ENCODE data around the gene FCMR. TPM values are rescaled to one million over a fixed set of nuclear protein-coding genes. Genes with fewer than 3 reads are reported as not detected.

FCMR gene
- total and polyA plus RNA-seq, 2 donors (not counting 1 experiment from before 2014, with no cell fraction given), result 711 to 931 TPM

DNA sequence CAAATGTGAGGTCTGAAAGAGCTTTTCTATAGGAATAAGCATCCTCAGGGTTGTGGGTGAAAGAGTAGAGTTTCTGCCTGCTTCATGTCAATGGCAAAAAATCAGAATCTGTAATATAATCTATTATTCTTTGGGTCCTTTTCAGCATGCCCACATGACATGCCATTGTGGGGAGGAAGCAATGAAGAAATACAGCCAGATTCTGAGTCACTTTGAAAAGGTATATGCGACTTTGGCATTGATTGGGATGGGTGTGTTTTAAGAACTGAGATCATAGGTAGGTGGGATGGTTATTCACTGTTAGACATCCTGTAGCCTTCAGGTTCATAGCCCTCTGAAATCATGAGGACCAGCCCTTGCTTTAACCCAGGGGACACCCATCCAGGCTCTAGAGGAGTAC is 54.5 kb downstream of the FCMR start:
- Mint-ChIP-seq H3K27ac (no peak overlapping the region), H3K4me3 (no peak overlapping the region), H3K27me3 (peaks cover 4% of the 10 kb centered on the region), H3K4me1 (peaks cover 7% of the 10 kb centered on the region), H3K9me3 (ENCODE audit: insufficient read depth) (no peaks in the 10 kb centered on the region)
- CTCF ChIA-PET, result interaction anchor here (0.6 to 4.5 kb wide), 12 partner anchors 10 to 115 kb away, joined by 3 to 22 read pairs (median 4); no protein-coding TSS in a partner anchor
- ATAC-seq (ENCODE audit: low read depth) (no peak), DNase-seq (no peak)
- TF ChIP-seq, protein P1, sequence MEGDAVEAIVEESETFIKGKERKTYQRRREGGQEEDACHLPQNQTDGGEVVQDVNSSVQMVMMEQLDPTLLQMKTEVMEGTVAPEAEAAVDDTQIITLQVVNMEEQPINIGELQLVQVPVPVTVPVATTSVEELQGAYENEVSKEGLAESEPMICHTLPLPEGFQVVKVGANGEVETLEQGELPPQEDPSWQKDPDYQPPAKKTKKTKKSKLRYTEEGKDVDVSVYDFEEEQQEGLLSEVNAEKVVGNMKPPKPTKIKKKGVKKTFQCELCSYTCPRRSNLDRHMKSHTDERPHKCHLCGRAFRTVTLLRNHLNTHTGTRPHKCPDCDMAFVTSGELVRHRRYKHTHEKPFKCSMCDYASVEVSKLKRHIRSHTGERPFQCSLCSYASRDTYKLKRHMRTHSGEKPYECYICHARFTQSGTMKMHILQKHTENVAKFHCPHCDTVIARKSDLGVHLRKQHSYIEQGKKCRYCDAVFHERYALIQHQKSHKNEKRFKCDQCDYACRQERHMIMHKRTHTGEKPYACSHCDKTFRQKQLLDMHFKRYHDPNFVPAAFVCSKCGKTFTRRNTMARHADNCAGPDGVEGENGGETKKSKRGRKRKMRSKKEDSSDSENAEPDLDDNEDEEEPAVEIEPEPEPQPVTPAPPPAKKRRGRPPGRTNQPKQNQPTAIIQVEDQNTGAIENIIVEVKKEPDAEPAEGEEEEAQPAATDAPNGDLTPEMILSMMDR (IDR thresholded peaks at IDR 0.05), result no peak
- no peak for TF ChIP-seq EZH2 (IDR thresholded peaks at IDR 0.05; ENCODE audit: borderline replicate concordance, insufficient read depth, low read depth, low read length, poor library complexity, severe bottlenecking)
- H2AFZ ChIP-seq (ENCODE audit: insufficient read depth, low read depth, low read length, poor library complexity, severe bottlenecking), result no peak overlapping the region
- no peaks in the 10 kb centered on the region for H3K4me1 ChIP-seq (ENCODE audit: control insufficient read depth in 2 of 2, insufficient read depth in 2 of 2, low read length in 2 of 2)
- no peaks in the 10 kb centered on the region for H3K36me3 ChIP-seq (replicated peaks in 1 of 2; ENCODE audit: control extremely low read depth in 1 of 2, control insufficient read depth in 1 of 2, extremely low read depth in 1 of 2, insufficient read depth in 2 of 2, low read length in 1 of 2)
- WGBS (ENCODE audit: insufficient coverage), result 100% methylated on average over 1 of the region's 1 CpG
- no peak overlapping the region for H3K9ac ChIP-seq (ENCODE audit: low read length)
- intact Hi-C loops (cut with micrococcal nuclease), result no loop called here
- no peaks in the 10 kb centered on the region for H4K20me1 ChIP-seq (ENCODE audit: control insufficient read depth, insufficient read depth, low read length, poor library complexity, severe bottlenecking)
- H3K79me2 ChIP-seq (ENCODE audit: control insufficient read depth, insufficient read depth, low read length), result no peaks in the 10 kb centered on the region
- H3K4me2 ChIP-seq (replicated peaks; ENCODE audit: low read depth, low read length, poor library complexity, severe bottlenecking), result no peak overlapping the region
- H3K4me3 ChIP-seq (ENCODE audit: control extremely low read depth in 1 of 5, extremely low read depth in 1 of 5, insufficient read depth in 1 of 5, low read depth in 2 of 5, low read length in 4 of 5), result no peak overlapping the region
- POLR2A ChIA-PET, result no interaction called here
- H3K27ac ChIP-seq (ENCODE audit: low read length in 2 of 2), result no peak overlapping the region
- no peaks in the 10 kb centered on the region for H3K9me3 ChIP-seq (ENCODE audit: control extremely low read depth in 1 of 3, control insufficient read depth in 2 of 3, insufficient read depth in 1 of 3, low read length in 2 of 3)
- H3K27me3 ChIP-seq (replicated peaks in 1 of 4; ENCODE audit: control extremely low read depth in 1 of 4, control insufficient read depth in 3 of 4, insufficient read depth in 4 of 4, low read length in 3 of 4), result no peaks in the 10 kb centered on the region

GRCh38 chr1:206866062-206866461 is 55.7 kb downstream of the FCMR start:
- no peaks in the 10 kb centered on the region for H3K36me3 ChIP-seq (replicated peaks in 1 of 2; ENCODE audit: control extremely low read depth in 1 of 2, control insufficient read depth in 1 of 2, extremely low read depth in 1 of 2, insufficient read depth in 2 of 2, low read length in 1 of 2)
- no peaks in the 10 kb centered on the region for H4K20me1 ChIP-seq (ENCODE audit: control insufficient read depth, insufficient read depth, low read length, poor library complexity, severe bottlenecking)
- no peak for ATAC-seq (ENCODE audit: low read depth)
- H3K9me3 ChIP-seq (ENCODE audit: control extremely low read depth in 1 of 3, control insufficient read depth in 2 of 3, insufficient read depth in 1 of 3, low read length in 2 of 3), result no peaks in the 10 kb centered on the region
- H3K4me2 ChIP-seq (replicated peaks; ENCODE audit: low read depth, low read length, poor library complexity, severe bottlenecking), result no peak overlapping the region
- ChIA-PET POLR2A (interaction anchor here (1.0 kb wide), 1 partner anchor 21 kb away, joined by 3 read pairs; no protein-coding TSS in a partner anchor), CTCF (interaction anchor here (1.0 to 4.8 kb wide), 7 partner anchors 9 to 203 kb away, joined by 3 to 42 read pairs (median 13); no protein-coding TSS in a partner anchor)
- TF ChIP-seq, protein P1 (IDR thresholded peaks at IDR 0.05), result no peak
- no peak for TF ChIP-seq EZH2 (IDR thresholded peaks at IDR 0.05; ENCODE audit: borderline replicate concordance, insufficient read depth, low read depth, low read length, poor library complexity, severe bottlenecking)
- no peak overlapping the region for H3K27ac ChIP-seq (ENCODE audit: low read length in 2 of 2)
- peaks cover 7% of the 10 kb centered on the region for H3K4me1 Mint-ChIP-seq
- H3K9ac ChIP-seq (ENCODE audit: low read length), result no peak overlapping the region
- intact Hi-C loops (cut with micrococcal nuclease), result no loop called here
- no peak overlapping the region for H3K27ac Mint-ChIP-seq
- H3K27me3 ChIP-seq (replicated peaks in 1 of 4; ENCODE audit: control extremely low read depth in 1 of 4, control insufficient read depth in 3 of 4, insufficient read depth in 4 of 4, low read length in 3 of 4), result no peaks in the 10 kb centered on the region
- no peak overlapping the region for H3K4me3 ChIP-seq (ENCODE audit: control extremely low read depth in 1 of 5, extremely low read depth in 1 of 5, insufficient read depth in 1 of 5, low read depth in 2 of 5, low read length in 4 of 5)
- no peaks in the 10 kb centered on the region for H3K9me3 Mint-ChIP-seq (ENCODE audit: insufficient read depth)
- H2AFZ ChIP-seq (ENCODE audit: insufficient read depth, low read depth, low read length, poor library complexity, severe bottlenecking), result no peak overlapping the region
- WGBS (ENCODE audit: insufficient coverage), result no CpG with 5 or more reads among the region's 2 CpGs
- no peaks in the 10 kb centered on the region for H3K4me1 ChIP-seq (ENCODE audit: control insufficient read depth in 2 of 2, insufficient read depth in 2 of 2, low read length in 2 of 2)
- H3K4me3 Mint-ChIP-seq, result no peak overlapping the region
- H3K79me2 ChIP-seq (ENCODE audit: control insufficient read depth, insufficient read depth, low read length), result no peaks in the 10 kb centered on the region
- peaks cover 8% of the 10 kb centered on the region for H3K27me3 Mint-ChIP-seq
- no peak for DNase-seq

All from B cell (primary cell).